ENCODE measurements around the gene RBM4.

DNA sequence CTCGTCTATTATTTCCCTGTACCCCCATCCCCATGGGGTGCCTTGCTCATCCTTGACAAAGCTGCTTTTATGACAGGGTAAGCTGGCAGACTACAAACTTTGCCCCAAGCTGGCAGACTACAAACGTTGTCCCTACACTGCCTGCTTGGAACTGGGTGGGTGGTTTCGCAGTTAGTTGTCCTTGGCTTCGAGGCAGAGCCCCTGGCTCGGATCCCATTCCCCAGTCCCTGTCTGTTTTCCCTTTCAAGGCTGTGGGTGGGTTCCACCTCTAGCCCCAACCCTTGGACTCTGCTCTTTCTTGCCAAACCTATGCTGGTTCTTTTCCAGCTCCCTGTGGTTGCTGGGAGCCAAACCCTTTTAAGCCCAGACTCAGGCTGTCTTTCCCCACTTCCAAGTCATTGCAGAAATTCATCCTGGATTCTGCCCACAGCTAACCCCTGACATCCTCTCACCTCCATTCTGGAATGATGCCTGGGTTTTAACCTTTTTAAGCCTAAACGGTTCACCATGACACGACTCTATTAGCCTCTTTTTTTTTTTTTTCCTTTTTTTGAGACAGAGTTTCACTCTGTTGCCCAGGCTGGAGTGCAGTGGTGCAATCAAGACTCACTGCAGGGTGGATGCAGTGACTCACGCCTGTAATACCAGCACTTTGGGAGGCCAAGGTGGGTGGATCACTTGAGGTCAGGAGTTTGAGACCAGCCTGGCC, 31.2 kb upstream of the RBM4 start:
- no peak for TF ChIP-seq POLR2A (IDR thresholded peaks at IDR 0.05)
- TF ChIP-seq, protein P1, sequence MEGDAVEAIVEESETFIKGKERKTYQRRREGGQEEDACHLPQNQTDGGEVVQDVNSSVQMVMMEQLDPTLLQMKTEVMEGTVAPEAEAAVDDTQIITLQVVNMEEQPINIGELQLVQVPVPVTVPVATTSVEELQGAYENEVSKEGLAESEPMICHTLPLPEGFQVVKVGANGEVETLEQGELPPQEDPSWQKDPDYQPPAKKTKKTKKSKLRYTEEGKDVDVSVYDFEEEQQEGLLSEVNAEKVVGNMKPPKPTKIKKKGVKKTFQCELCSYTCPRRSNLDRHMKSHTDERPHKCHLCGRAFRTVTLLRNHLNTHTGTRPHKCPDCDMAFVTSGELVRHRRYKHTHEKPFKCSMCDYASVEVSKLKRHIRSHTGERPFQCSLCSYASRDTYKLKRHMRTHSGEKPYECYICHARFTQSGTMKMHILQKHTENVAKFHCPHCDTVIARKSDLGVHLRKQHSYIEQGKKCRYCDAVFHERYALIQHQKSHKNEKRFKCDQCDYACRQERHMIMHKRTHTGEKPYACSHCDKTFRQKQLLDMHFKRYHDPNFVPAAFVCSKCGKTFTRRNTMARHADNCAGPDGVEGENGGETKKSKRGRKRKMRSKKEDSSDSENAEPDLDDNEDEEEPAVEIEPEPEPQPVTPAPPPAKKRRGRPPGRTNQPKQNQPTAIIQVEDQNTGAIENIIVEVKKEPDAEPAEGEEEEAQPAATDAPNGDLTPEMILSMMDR (IDR thresholded peaks at IDR 0.05), result no peak
